OCI-M2 (cell line): ENCODE results near the gene SEC22A.

Experiments
- DNase-seq: peaks from one replicate; lab custom pipeline; 2025; ENCODE audit not compliant: unreplicated experiment; lab: John Stamatoyannopoulos, UW

The SEC22A gene

GRCh38 chr3:123301331-123302184, 99.8 kb downstream of the SEC22A start:
- no peak for DNase-seq

GRCh38 chr3:123302961-123303360, 101.2 kb downstream of the SEC22A start:
- no peak for DNase-seq

DNA sequence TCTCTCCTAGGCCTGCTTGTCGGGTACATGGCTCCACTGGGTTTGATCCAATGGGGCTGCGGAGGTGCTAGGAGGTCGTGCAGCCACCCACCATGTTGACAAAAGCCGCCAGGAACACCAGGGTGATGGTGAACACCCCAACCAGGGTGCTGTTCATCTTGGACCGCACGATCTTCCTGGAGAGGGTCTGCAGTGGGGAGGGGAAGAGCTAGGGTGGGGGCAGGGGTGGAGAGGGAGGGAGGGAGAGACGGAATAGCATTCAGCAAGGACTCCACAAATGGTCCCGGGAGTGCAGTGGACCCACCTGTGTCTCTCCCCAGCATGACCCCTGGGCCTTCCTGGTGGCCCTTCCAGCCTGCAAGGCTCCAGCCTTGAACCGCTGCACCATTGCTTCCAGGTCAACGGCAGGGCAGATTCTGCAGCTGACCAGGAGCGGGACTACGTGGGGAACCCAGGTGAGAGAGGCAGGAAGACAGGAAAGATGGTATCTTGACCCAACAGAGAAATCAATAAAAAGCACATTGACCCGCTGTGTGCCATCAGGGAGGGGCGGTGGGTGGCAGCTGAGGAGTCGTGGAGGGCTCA, 102.3 kb downstream of the SEC22A start:
- DNase-seq, result no peak

DNA sequence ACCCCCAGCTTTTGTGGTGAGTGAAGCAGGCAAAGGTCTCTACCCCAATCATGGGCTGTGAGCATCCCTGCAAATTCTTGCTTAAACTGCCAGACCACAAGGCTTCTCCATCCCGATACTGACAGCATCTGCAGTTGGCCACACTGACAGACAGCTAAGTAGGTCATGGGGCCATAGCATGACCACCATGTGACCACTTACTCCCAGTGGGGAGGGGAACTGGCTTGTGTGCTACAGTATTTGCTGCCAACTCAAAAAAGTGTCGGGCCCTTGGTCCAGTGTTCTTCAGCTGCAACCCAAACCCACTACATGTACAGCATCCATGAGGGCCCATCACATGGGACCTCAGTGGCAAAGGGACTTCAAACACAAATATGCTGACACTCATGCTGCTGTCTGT, 103.4 kb downstream of the SEC22A start:
- DNase-seq, result no peak

DNA sequence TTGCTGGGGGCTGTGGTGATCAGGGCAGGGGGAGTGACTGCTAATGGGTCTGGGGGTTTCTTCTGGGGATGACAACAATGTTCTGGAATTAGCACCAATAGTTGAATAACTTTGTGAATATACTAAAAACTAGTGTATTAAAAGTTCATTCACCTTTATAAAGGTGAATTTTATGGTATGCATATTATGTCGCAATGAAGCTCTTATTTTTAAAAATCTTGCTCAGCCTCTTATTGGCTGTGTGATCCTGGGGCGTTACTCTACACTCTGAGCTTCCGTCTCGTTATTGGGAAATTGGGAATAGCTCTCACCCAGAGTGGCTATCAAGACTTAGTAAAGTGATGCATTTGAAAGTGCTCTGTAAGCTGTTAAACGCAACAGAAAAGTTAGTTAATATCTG, 105.3 kb downstream of the SEC22A start:
- no peak for DNase-seq

- no peak for DNase-seq
These were observed 108.4 kb downstream of the SEC22A start for GRCh38 chr3:123310186-123310585.

- no peak for DNase-seq
These were observed 109.0 kb downstream of the SEC22A start for GRCh38 chr3:123310741-123311140.

DNA sequence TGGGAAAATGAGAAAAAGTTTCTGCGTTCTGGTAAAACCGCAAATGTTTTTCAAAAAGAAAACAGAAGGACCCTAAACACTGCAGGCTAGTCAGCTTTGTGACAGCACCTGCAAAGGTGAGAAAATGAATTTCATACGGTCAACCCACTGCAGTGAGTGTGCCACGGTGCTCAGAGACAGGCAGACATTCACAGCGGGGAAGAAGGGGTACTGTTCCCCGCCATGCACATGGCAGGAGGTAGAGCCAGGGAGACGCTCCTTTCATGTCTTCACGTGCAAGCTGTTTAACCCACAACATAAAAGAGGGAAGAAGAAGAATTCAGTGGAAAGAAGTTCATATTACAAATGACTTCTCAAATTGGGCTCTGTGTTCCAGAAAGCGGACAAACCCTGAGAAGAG, 109.5 kb downstream of the SEC22A start:
- DNase-seq, result no peak

GRCh38 chr3:123312331-123313265, 110.9 kb downstream of the SEC22A start:
- DNase-seq, result no peak

DNA sequence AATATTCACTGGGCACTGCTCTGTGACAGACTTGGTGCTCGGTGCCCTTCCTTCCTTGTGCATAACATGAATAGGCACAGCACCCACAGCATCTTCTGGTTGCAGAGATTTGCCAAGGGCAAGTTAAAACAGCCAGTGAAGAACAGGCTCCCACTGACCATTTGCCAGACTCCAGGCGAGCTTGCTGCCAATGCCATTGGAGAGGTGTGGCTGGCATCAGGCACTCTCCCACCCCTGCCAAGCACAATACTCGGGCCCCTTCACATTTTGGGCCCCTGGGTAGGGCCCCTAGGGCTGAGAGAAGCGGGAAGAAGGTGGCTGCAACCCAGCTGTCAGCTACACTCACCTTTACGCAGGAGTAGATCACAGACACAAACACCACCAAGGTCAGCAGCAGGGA, 112.1 kb downstream of the SEC22A start:
- DNase-seq, result no peak

GRCh38 chr3:123314359-123315270, 112.9 kb downstream of the SEC22A start:
- no peak for DNase-seq

GRCh38 chr3:123315271-123315595, 113.5 kb downstream of the SEC22A start:
- DNase-seq, result no peak

DNA sequence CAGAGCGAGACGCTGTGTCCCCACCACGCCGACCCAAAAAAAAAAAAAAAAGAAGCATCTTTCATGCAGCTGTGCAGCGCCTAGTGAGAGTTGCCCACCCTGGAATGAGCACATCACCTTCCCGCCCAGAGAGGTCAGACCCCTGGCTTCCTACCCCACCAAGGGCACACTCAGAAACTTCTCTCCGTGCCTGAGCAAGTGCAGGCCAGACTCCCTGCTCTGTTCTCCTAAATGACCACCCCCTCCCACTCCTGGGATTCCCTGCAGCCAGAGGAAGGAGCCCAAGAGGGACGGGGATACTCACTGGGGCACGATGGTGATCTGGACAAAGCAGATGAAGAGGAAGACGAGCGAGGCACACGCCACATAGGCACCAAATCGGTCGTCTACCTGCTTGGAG, 116.0 kb downstream of the SEC22A start:
- no peak for DNase-seq

DNA sequence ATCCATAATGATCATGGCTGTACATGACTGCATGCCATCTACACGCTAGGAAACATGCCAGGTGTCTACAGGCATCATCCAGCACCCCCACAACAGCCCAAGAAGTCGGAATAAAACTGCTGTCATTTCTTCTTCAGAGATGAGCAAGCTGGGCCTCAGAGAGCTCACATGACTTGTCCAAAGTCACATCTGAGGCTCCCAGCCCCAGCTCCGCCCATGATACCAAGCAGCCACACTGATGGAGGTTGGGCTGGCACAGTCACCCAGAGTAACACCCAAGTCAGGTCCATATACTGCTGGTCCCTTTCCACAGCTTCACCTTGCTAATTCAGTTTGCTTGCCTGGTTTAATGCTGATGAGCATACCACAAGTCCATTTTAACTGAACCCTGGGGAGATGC, 116.6 kb downstream of the SEC22A start:
- DNase-seq, result no peak

- DNase-seq, result no peak
These were observed 118.0 kb downstream of the SEC22A start for GRCh38 chr3:123319760-123320159.

DNA sequence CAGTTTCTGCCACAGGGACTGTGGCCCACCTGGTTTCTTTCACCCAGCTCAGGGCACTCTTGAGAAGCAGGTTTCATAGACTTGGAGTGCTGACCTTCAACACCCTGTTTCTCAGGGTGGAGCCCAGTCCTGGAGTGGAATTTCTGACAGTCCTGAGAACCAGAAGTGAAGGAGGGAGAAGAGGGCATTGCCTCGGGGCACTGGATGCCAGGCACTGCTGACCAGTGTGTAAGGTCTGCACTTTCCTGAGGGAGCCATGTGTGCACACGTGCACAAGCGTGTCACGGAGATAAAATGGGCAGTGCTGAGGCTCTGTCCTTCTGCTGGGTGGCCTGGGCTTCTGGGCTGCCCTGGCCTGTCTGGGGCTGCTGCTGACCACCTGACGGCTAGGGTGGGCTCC, 118.5 kb downstream of the SEC22A start:
- no peak for DNase-seq

GRCh38 chr3:123321806-123322205, 120.1 kb downstream of the SEC22A start:
- no peak for DNase-seq

- DNase-seq, result no peak
These were observed 121.1 kb downstream of the SEC22A start for GRCh38 chr3:123322866-123323265.
